K562 (cell line): ENCODE results near the gene HOXB5. TPM values are rescaled to one million over a fixed set of nuclear protein-coding genes. Genes with fewer than 3 reads are reported as not detected.

Experiments used
- CXXC5 ChIP-seq: fragments of 250-450 bp; sonication (Bioruptor Pico); IDR thresholded peaks from 2 replicates; pipeline ENCODE4 v1.8.0; 2022; ENCODE audit warnings: inconsistent platforms, mild to moderate bottlenecking, moderate library complexity
- KAT7 ChIP-seq: sonication (generic); formaldehyde crosslinking; IDR thresholded peaks from 2 replicates; pipeline ENCODE4 v1.8.0; 2022; ENCODE audit warnings: missing genetic modification reagents, mild to moderate bottlenecking, borderline replicate concordance
- NR2F6 ChIP-seq: fragments of 450-650 bp; formaldehyde crosslinking; IDR thresholded peaks from 2 replicates; pipeline ENCODE4 v1.4.0; 2020; ENCODE audit warnings: mild to moderate bottlenecking
- OTX1 ChIP-seq: fragments of 450-650 bp; formaldehyde crosslinking; IDR thresholded peaks from 2 replicates; pipeline ENCODE4 v1.4.0; 2022; ENCODE audit warnings: mild to moderate bottlenecking
- SAFB2 ChIP-seq: fragments of 200-400 bp; formaldehyde crosslinking; IDR thresholded peaks from 2 replicates; pipeline ENCODE4 v1.6.1; 2018; ENCODE audit warnings: borderline replicate concordance, low read length, low read depth, moderate library complexity; ENCODE audit not compliant: severe bottlenecking
- SMARCE1 ChIP-seq: fragments of 450-650 bp; IDR thresholded peaks from 2 replicates; pipeline ENCODE4 v1.7.1; 2016; ENCODE audit warnings: mild to moderate bottlenecking
- TARDBP ChIP-seq: fragments of 450-650 bp; IDR thresholded peaks from 2 replicates; pipeline ENCODE4 v1.6.1; 2016
- TGIF2 ChIP-seq: sonication (generic); formaldehyde crosslinking; IDR thresholded peaks from 2 replicates; pipeline ENCODE4 v1.8.1; 2022; ENCODE audit warnings: mild to moderate bottlenecking, missing genetic modification reagents, moderate library complexity
- ZFP36 ChIP-seq: fragments of 150-350 bp; IDR thresholded peaks from 2 replicates; pipeline ENCODE4 v1.6.1; 2018; ENCODE audit warnings: low read length, low read depth; ENCODE audit not compliant: partially characterized antibody
- ZNF668 ChIP-seq: fragments of 250-450 bp; sonication (Bioruptor Pico); IDR thresholded peaks from 2 replicates; pipeline ENCODE4 v1.8.0; 2022; ENCODE audit warnings: mild to moderate bottlenecking, inconsistent platforms
- ZNF780A ChIP-seq: fragments of 250-450 bp; sonication (Bioruptor Pico); IDR thresholded peaks from 2 replicates; pipeline ENCODE4 v1.5.0; 2021; ENCODE audit warnings: mild to moderate bottlenecking
- polyA plus RNA-seq, 8 experiments: library from polyadenylated mRNA; depleted of rRNA in 4 of 8; stranded (reverse) in 5 of 8; unstranded in 3 of 8; fragments of >200 nt; fragmentation: Nextera tagmentation in 2 of 8; fragmentation: Illumina TruSeq in 1 of 8; extraction: Ambion mirVana in 2 of 8; extraction: Trizol in 1 of 8; gene quantifications; 2 replicates each; pipeline versions ENCODE4 v1.2.1 to v1.2.3, GENCODE V29; 2011 to 2014; ENCODE audit warnings: inconsistent platforms in 1 of 8, missing spikeins in 1 of 8
- total RNA-seq, 7 experiments: library from RNA; depleted of rRNA in 6 of 7; stranded (reverse); fragments of >200 nt in 6 of 7; fragmentation: Illumina TruSeq in 2 of 7; extraction: Trizol in 2 of 7; gene quantifications; 2 replicates each; pipeline versions ENCODE4 v1.2.1 to v1.2.3, GENCODE V29; 2011 to 2021; ENCODE audit warnings: low replicate concordance in 1 of 7
- TF ChIP-seq, protein P1 (sequence below), 3 experiments: fragments of 200-800 bp in 1 of 3; sonication (Bioruptor generic) in 1 of 3; sonication (generic) in 1 of 3; formaldehyde crosslinking in 1 of 3; IDR thresholded peaks; 2 replicates each; pipeline versions ENCODE4 v1.6.1 to v1.8.0; 2016 to 2022; ENCODE audit warnings: mild to moderate bottlenecking in 2 of 3, missing compliant biosample characterization in 2 of 3, missing genetic modification characterization in 2 of 3, missing genetic modification reagents in 1 of 3
- TF ChIP-seq, protein P2 (sequence below): fragments of 450-650 bp; IDR thresholded peaks from 2 replicates; pipeline ENCODE4 v1.6.1; 2018; ENCODE audit not compliant: partially characterized antibody
- TF ChIP-seq, protein P3 (sequence below): fragments of 250-450 bp; sonication (Bioruptor Pico); IDR thresholded peaks from 2 replicates; pipeline ENCODE4 v1.9.0; 2021; ENCODE audit warnings: mild to moderate bottlenecking, inconsistent platforms
- TF ChIP-seq, protein P4 (sequence below), 2 experiments: IDR thresholded peaks in 1 of 2; conservative IDR thresholded peaks in 1 of 2; 2 replicates each; pipeline ENCODE4 v1.6.1; 2016; ENCODE audit warnings: low read depth in 2 of 2, mild to moderate bottlenecking in 1 of 2, missing compliant biosample characterization in 1 of 2, missing genetic modification characterization in 1 of 2, moderate library complexity in 1 of 2

Gene HOXB5
- total and polyA plus RNA-seq, 9 of the 15 experiments (the other 6 are each of a cell fraction or from before 2014, with no cell fraction given): 0.24 to 2.7 (median 0.65) TPM

DNA sequence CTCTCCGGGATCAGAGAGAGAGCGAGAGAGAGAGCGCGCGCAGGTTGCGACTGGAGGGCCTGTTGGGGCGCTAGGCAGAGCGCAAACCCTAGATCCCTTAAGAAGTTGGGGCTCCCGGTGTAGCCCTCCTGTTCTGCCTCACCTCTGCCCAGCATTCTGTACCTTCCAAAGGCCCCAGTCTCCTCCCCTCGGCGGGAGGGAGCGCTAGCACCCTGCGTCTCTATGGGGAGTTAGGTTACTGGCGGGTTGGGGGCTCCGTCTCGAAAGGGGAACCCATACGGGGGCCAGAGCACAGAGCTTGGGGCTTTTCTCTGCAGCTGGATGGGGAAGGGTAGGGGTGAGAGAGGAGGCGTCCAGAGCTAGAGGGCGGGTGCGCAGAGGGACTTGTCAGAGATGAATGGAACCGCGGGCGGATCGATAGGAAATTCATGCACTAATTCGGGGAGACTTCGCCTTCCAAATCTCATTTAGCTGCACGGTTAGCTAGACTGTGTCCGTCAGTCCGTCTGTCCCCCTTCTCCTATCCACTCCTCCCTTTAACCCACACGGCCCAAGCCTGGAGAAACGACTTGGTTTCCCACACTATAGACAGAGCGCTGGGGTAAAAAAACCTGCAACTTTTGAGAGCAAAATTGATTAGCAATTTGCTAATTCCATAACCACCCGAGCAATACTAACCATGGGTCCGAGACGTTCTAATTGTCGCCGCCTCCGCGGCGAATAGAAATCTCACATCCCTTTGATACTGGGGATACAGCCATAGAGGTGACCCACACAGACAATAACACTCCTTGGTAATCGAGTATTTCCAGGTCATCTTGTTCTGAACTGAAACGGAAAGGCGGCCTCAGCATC lies 14.7 kb downstream of the HOXB5 start (continued):
- TF ChIP-seq, protein P1, sequence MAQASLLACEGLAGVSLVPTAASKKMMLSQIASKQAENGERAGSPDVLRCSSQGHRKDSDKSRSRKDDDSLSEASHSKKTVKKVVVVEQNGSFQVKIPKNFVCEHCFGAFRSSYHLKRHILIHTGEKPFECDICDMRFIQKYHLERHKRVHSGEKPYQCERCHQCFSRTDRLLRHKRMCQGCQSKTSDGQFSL (CRISPR knock-in tag; IDR thresholded peaks at IDR 0.05): no peak
- TF ChIP-seq, protein P1 (tag; IDR thresholded peaks at IDR 0.05): no peak
- TF ChIP-seq OTX1 (CRISPR knock-in tag) (peak; percentile 88), KAT7 (0 out of 2 replicates have a peak, but pooled peaks have one; percentile 39), TARDBP (no peak), TGIF2 (CRISPR knock-in tag) (no peak), NR2F6 (CRISPR knock-in tag) (0 out of 2 replicates have a peak, but pooled peaks have one; percentile 19), ZNF780A (peak; percentile 64; the same call in 1 of the 2 replicates), ZNF668 (CRISPR knock-in tag) (no peak), CXXC5 (peak; percentile 19; the same call in 1 of the 2 replicates), ZFP36 (no peak), SMARCE1 (0 out of 2 replicates have a peak, but pooled peaks have one; percentile 39), SAFB2 (no peak)
- TF ChIP-seq, protein P2, sequence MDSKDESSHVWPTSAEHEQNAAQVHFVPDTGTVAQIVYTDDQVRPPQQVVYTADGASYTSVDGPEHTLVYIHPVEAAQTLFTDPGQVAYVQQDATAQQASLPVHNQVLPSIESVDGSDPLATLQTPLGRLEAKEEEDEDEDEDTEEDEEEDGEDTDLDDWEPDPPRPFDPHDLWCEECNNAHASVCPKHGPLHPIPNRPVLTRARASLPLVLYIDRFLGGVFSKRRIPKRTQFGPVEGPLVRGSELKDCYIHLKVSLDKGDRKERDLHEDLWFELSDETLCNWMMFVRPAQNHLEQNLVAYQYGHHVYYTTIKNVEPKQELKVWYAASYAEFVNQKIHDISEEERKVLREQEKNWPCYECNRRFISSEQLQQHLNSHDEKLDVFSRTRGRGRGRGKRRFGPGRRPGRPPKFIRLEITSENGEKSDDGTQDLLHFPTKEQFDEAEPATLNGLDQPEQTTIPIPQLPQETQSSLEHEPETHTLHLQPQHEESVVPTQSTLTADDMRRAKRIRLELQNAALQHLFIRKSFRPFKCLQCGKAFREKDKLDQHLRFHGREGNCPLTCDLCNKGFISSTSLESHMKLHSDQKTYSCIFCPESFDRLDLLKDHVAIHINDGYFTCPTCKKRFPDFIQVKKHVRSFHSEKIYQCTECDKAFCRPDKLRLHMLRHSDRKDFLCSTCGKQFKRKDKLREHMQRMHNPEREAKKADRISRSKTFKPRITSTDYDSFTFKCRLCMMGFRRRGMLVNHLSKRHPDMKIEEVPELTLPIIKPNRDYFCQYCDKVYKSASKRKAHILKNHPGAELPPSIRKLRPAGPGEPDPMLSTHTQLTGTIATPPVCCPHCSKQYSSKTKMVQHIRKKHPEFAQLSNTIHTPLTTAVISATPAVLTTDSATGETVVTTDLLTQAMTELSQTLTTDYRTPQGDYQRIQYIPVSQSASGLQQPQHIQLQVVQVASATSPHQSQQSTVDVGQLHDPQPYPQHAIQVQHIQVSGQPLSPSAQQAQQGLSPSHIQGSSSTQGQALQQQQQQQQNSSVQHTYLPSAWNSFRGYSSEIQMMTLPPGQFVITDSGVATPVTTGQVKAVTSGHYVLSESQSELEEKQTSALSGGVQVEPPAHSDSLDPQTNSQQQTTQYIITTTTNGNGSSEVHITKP: no peak
- TF ChIP-seq, protein P3, sequence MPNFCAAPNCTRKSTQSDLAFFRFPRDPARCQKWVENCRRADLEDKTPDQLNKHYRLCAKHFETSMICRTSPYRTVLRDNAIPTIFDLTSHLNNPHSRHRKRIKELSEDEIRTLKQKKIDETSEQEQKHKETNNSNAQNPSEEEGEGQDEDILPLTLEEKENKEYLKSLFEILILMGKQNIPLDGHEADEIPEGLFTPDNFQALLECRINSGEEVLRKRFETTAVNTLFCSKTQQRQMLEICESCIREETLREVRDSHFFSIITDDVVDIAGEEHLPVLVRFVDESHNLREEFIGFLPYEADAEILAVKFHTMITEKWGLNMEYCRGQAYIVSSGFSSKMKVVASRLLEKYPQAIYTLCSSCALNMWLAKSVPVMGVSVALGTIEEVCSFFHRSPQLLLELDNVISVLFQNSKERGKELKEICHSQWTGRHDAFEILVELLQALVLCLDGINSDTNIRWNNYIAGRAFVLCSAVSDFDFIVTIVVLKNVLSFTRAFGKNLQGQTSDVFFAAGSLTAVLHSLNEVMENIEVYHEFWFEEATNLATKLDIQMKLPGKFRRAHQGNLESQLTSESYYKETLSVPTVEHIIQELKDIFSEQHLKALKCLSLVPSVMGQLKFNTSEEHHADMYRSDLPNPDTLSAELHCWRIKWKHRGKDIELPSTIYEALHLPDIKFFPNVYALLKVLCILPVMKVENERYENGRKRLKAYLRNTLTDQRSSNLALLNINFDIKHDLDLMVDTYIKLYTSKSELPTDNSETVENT: 0 out of 2 replicates have a peak, but pooled peaks have one; percentile 19
- TF ChIP-seq, protein P4, sequence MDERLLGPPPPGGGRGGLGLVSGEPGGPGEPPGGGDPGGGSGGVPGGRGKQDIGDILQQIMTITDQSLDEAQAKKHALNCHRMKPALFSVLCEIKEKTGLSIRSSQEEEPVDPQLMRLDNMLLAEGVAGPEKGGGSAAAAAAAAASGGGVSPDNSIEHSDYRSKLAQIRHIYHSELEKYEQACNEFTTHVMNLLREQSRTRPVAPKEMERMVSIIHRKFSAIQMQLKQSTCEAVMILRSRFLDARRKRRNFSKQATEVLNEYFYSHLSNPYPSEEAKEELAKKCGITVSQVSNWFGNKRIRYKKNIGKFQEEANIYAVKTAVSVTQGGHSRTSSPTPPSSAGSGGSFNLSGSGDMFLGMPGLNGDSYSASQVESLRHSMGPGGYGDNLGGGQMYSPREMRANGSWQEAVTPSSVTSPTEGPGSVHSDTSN (CRISPR knock-in tag; IDR thresholded peaks at IDR 0.05; ENCODE audit: low read depth): no peak
- TF ChIP-seq, protein P4 (tag; conservative IDR thresholded peaks at IDR 0.05; ENCODE audit: low read depth): peak; percentile 38
